Activated naive CD4-positive, alpha-beta T cell treated with anti-CD3 and anti-CD28 coated beads for 36 hours (primary cell): ENCODE results near the gene NUP205. TPM values are rescaled to one million over a fixed set of nuclear protein-coding genes. Genes with fewer than 3 reads are reported as not detected.
"Not testable (repeated sequence)": the region's sequence is repeated elsewhere in the genome, so short reads cannot be mapped to it uniquely, and the experiment has no call there.

Experiments used
- CTCF ChIA-PET: fragments of 350-600 bp; sonication (Branson Sonifier 250); formaldehyde crosslinking; loops from one replicate; lab custom pipeline; 2021; ENCODE audit warnings: antibody characterized with exemption; lab: Charles Lee
- DNase-seq: peaks from one replicate; pipeline ENCODE4 v3.0.0-alpha.2; 2020
- H3K27ac Mint-ChIP-seq: one replicate; pipeline ENCODE4 v1.8.0; 2021; ENCODE audit warnings: mild to moderate bottlenecking, mixed read lengths
- H3K27me3 Mint-ChIP-seq: one replicate; pipeline ENCODE4 v1.8.0; 2021; ENCODE audit warnings: low read depth, mixed read lengths
- H3K36me3 Mint-ChIP-seq: one replicate; pipeline ENCODE4 v1.8.0; 2021; ENCODE audit warnings: low read depth, mixed read lengths
- H3K4me1 Mint-ChIP-seq: one replicate; pipeline ENCODE4 v1.8.0; 2021; ENCODE audit warnings: low read depth, mixed read lengths
- H3K4me3 Mint-ChIP-seq: one replicate; pipeline ENCODE4 v1.8.0; 2021; ENCODE audit warnings: mild to moderate bottlenecking, moderate library complexity, mixed read lengths
- H3K9me3 Mint-ChIP-seq: one replicate; pipeline ENCODE4 v1.8.0; 2021; ENCODE audit warnings: mixed read lengths
- intact Hi-C: fragments of 100-400 bp; cut with micrococcal nuclease; formaldehyde crosslinking; loops from one replicate; pipeline ENCODE4 v1.15.1; 2023
- total RNA-seq, 2 experiments: library from RNA; stranded (reverse); gene quantifications; one replicate each; pipeline ENCODE4 v1.2.3, GENCODE V29; 2021

Gene NUP205
- total RNA-seq, 2 experiments from 2014 or later: 155 to 162 TPM

DNA sequence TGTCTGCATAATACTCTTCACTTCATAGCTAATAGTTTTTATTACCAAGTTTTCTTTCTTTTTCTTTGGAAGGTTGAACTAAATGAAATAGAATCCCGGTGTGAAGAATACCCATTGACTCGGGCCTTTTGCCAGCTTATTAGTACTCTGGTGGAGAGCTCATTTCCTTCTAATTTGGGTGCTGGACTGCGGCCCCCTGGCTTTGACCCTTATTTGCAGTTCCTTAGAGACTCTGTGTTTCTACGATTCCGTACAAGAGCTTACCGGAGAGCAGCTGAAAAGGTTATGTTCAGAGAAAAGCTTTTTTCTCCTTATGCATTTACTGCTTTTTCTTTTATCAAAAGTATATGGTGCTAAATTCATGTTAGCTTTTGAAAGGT lies 40.2 kb downstream of the NUP205 start:
- Mint-ChIP-seq H3K36me3 (peaks cover 25% of the 10 kb centered on the region), H3K4me1 (peaks cover 6% of the 10 kb centered on the region), H3K9me3 (no peaks in the 10 kb centered on the region), H3K27ac (no peak overlapping the region), H3K4me3 (no peak overlapping the region), H3K27me3 (no peaks in the 10 kb centered on the region)
- intact Hi-C loops: no loop called here
- DNase-seq: no peak
- CTCF ChIA-PET: interaction anchor here (0.6 to 1.4 kb wide), 3 partner anchors 10 to 323 kb away, joined by 3 read pairs; no protein-coding TSS in a partner anchor

GRCh38 chr7:135599471-135599870 lies 41.8 kb downstream of the NUP205 start:
- no peaks in the 10 kb centered on the region for H3K9me3 Mint-ChIP-seq
- intact Hi-C loops: no loop called here
- CTCF ChIA-PET: interaction anchor here (1.1 kb wide), 1 partner anchor 326 kb away, joined by 3 read pairs; no protein-coding TSS in a partner anchor
- no peak overlapping the region for H3K27ac Mint-ChIP-seq
- H3K4me3 Mint-ChIP-seq: no peak overlapping the region
- H3K36me3 Mint-ChIP-seq: peaks cover 32% of the 10 kb centered on the region
- DNase-seq: no peak
- no peaks in the 10 kb centered on the region for H3K27me3 Mint-ChIP-seq
- peaks cover 6% of the 10 kb centered on the region for H3K4me1 Mint-ChIP-seq

DNA sequence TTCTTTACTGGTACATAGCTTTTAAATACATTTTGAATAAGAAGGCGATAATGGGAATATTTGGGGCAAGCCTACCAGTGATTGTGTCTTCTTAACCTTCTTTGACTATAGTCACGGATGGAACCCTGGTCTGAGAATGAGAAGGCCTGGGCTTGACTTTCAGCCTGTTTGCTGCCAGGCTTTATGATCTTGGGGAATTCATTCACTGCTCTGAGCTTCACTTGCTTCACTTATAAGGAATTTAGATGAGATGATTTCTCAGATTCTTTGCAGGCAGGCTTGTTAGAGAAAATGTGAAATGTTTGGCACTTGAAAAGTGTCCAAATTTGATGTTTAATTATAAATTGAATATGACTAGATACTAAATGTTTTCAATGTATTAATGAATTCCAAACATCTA lies 42.5 kb downstream of the NUP205 start:
- Mint-ChIP-seq H3K27me3 (no peaks in the 10 kb centered on the region), H3K4me3 (no peak overlapping the region), H3K4me1 (peaks cover 6% of the 10 kb centered on the region), H3K36me3 (peaks cover 33% of the 10 kb centered on the region), H3K9me3 (no peaks in the 10 kb centered on the region), H3K27ac (no peak overlapping the region)
- CTCF ChIA-PET: interaction anchor here (1.1 kb wide), 1 partner anchor 326 kb away, joined by 3 read pairs; no protein-coding TSS in a partner anchor
- intact Hi-C loops: no loop called here
- DNase-seq: no peak

GRCh38 chr7:135601182-135601581 lies 43.5 kb downstream of the NUP205 start:
- peaks cover 6% of the 10 kb centered on the region for H3K4me1 Mint-ChIP-seq
- H3K4me3 Mint-ChIP-seq: no peak overlapping the region
- peak; percentile 5 for DNase-seq
- CTCF ChIA-PET: interaction anchor here (0.6 to 1.2 kb wide), 2 partner anchors 9 to 18 kb away, joined by 3 to 6 read pairs; no protein-coding TSS in a partner anchor
- H3K27me3 Mint-ChIP-seq: no peaks in the 10 kb centered on the region
- intact Hi-C loops: no loop called here
- H3K27ac Mint-ChIP-seq: peak overlapping the region; percentile 65
- H3K9me3 Mint-ChIP-seq: no peaks in the 10 kb centered on the region
- peaks cover 33% of the 10 kb centered on the region for H3K36me3 Mint-ChIP-seq

GRCh38 chr7:135602304-135602703 lies 44.6 kb downstream of the NUP205 start:
- intact Hi-C loops: no loop called here
- Mint-ChIP-seq H3K27me3 (no peaks in the 10 kb centered on the region), H3K4me1 (peaks cover 6% of the 10 kb centered on the region), H3K27ac (no peak overlapping the region), H3K36me3 (peaks cover 42% of the 10 kb centered on the region), H3K4me3 (no peak overlapping the region), H3K9me3 (no peaks in the 10 kb centered on the region)
- DNase-seq: no peak
- CTCF ChIA-PET: interaction anchor here (1.0 to 1.2 kb wide), 3 partner anchors 16 to 29 kb away, joined by 3 to 6 read pairs (median 4); no protein-coding TSS in a partner anchor

GRCh38 chr7:135616136-135616535 lies 58.4 kb downstream of the NUP205 start:
- Mint-ChIP-seq H3K4me1 (no peaks in the 10 kb centered on the region), H3K27me3 (no peaks in the 10 kb centered on the region), H3K36me3 (peaks cover 12% of the 10 kb centered on the region), H3K4me3 (no peak overlapping the region), H3K27ac (no peak overlapping the region), H3K9me3 (no peaks in the 10 kb centered on the region)
- intact Hi-C loops: no loop called here
- no peak for DNase-seq
- CTCF ChIA-PET: interaction anchor here (1.7 kb wide), 1 partner anchor 29 kb away, joined by 5 read pairs; no protein-coding TSS in a partner anchor

GRCh38 chr7:135617781-135618180 lies 60.1 kb downstream of the NUP205 start:
- Mint-ChIP-seq H3K27me3 (no peaks in the 10 kb centered on the region), H3K4me1 (no peaks in the 10 kb centered on the region), H3K36me3 (peaks cover 12% of the 10 kb centered on the region), H3K9me3 (no peaks in the 10 kb centered on the region), H3K4me3 (no peak overlapping the region), H3K27ac (no peak overlapping the region)
- no peak for DNase-seq
- CTCF ChIA-PET: interaction anchor here (0.8 to 2.8 kb wide), 2 partner anchors 15 to 27 kb away, joined by 5 to 16 read pairs; no protein-coding TSS in a partner anchor
- intact Hi-C loops: no loop called here

DNA sequence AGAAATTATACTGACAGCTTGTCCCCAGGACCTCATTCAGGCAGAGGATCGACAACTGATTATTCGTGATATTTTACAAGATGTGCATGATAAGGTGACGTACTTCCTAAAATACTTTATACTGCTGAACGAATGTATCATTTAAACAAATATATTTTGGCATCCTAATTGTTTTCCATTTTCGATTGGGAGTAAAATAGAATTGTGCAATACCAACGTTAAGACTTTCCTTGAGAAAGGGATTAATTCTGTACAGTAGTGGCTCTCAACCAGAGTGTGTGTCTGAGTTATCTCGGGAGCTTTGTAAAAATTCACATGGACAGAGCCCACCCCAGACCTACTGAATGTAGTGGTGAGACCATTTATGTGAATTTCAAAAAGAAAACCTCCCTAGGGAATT lies 60.8 kb downstream of the NUP205 start:
- no peak for DNase-seq
- Mint-ChIP-seq H3K4me3 (no peak overlapping the region), H3K36me3 (peaks cover 14% of the 10 kb centered on the region), H3K27me3 (no peaks in the 10 kb centered on the region), H3K9me3 (no peaks in the 10 kb centered on the region), H3K27ac (no peak overlapping the region), H3K4me1 (no peaks in the 10 kb centered on the region)
- intact Hi-C loops: no loop called here
- CTCF ChIA-PET: interaction anchor here (0.6 to 2.8 kb wide), 5 partner anchors 10 to 171 kb away, joined by 3 to 16 read pairs (median 5); no protein-coding TSS in a partner anchor

- Mint-ChIP-seq H3K27ac (no peak overlapping the region), H3K27me3 (no peaks in the 10 kb centered on the region), H3K4me3 (no peak overlapping the region), H3K36me3 (peaks cover 22% of the 10 kb centered on the region), H3K4me1 (no peaks in the 10 kb centered on the region), H3K9me3 (no peaks in the 10 kb centered on the region)
- intact Hi-C loops: loop anchor here (5.0 kb wide), 1 partner anchor 43 kb away; no protein-coding TSS in a partner anchor
- DNase-seq: no peak
- CTCF ChIA-PET: interaction anchor here (0.6 to 2.8 kb wide), 14 partner anchors 10 to 390 kb away, joined by 3 to 28 read pairs (median 3); no protein-coding TSS in a partner anchor
Measured at GRCh38 chr7:135620447-135620846, 62.7 kb downstream of the NUP205 start.

DNA sequence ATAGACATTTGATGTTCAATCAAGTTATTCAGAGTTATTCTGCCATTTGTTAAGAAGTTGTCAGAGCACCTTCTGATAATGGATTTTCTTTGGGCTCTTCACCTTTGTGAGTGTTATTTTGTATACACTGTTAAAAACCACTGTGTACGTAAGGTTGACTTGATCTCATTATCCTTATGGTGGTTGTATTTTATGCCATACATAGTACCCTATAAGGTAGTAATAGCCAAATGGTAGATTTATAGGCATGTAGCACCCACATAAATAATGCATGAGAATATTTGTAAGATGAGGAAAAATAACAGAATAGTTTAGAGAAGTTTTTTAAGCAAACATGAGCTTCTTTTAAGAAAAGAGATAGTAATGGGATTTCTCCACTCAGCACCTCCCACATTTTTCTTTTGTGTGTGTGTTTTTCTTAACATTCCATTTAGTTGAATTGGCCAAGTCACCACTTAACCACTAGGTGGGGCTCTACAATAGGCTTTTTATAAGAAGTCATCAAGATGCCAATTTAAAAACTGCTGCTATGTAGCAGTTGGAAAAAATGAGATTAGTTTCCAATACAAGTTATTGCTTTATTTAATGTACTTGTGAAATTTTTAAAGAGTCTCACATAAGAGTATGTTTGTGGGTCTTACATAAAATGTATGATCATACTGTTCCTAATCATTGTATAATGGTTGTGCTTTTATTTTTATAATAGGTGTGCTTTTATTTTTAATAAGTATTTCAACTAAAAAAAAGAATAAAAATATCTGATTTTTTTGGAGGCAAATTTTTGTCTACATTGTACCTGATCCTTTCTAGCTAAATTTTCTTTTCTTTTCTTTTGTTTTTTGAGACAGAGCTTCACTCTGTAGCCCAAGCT lies 63.5 kb downstream of the NUP205 start:
- H3K4me3 Mint-ChIP-seq: no peak overlapping the region
- CTCF ChIA-PET: interaction anchor here (0.6 to 2.8 kb wide), 22 partner anchors 9 to 389 kb away, joined by 3 to 28 read pairs (median 3); partner anchors contain the start of gene STMP1
- intact Hi-C loops: loop anchor here (1.0 to 5.0 kb wide), 3 partner anchors 44 to 388 kb away; no protein-coding TSS in a partner anchor
- H3K27me3 Mint-ChIP-seq: no peaks in the 10 kb centered on the region
- no peaks in the 10 kb centered on the region for H3K9me3 Mint-ChIP-seq
- peaks cover 28% of the 10 kb centered on the region for H3K36me3 Mint-ChIP-seq
- H3K27ac Mint-ChIP-seq: no peak overlapping the region
- DNase-seq: peak; percentile 45
- no peaks in the 10 kb centered on the region for H3K4me1 Mint-ChIP-seq

GRCh38 chr7:135634191-135634878 lies 76.6 kb downstream of the NUP205 start:
- CTCF ChIA-PET: interaction anchor here (1.1 kb wide), 1 partner anchor 13 kb away, joined by 4 read pairs; no protein-coding TSS in a partner anchor
- peaks cover 6% of the 10 kb centered on the region for H3K4me1 Mint-ChIP-seq
- H3K9me3 Mint-ChIP-seq: no peaks in the 10 kb centered on the region
- H3K27me3 Mint-ChIP-seq: no peaks in the 10 kb centered on the region
- intact Hi-C loops: no loop called here
- peaks cover 41% of the 10 kb centered on the region for H3K36me3 Mint-ChIP-seq
- no peak overlapping the region for H3K4me3 Mint-ChIP-seq
- no peak overlapping the region for H3K27ac Mint-ChIP-seq
- DNase-seq: no peak

DNA sequence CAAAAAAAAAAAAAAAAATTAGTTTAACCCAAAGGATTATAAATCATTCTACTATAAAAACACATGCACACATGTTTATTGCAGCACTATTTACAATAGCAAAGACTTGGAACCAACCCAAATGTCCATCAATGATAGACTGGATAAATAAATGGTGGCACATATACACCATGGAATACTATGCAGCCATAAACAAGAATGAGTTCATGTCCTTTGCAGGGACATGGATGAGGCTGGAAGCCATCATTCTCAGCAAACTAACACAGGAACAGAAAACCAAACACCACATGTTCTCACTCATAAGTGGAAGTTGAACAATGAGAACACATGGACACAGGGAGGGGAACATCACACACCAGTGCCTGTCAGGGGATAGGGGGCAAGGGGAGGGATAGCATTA lies 82.0 kb downstream of the NUP205 start:
- DNase-seq, H3K4me1 Mint-ChIP-seq, H3K27me3 Mint-ChIP-seq, H3K4me3 Mint-ChIP-seq, H3K9me3 Mint-ChIP-seq, intact Hi-C loops, CTCF ChIA-PET: not testable (repeated sequence)
- Mint-ChIP-seq H3K36me3 (peaks cover 43% of the 10 kb centered on the region), H3K27ac (peak overlapping the region; percentile 41)
